Muscle of leg (tissue), 11 donors: ENCODE measurements around the gene IFNLR1. TPM values are rescaled to one million over a fixed set of nuclear protein-coding genes. Genes with fewer than 3 reads are reported as not detected.
A peak's percentile ranks its signal among the peaks of the same experiment; 100 is the strongest.

Experiments
- DNase-seq: peaks from one replicate; pipeline ENCODE4 v3.0.0; 2013
- H3K27ac ChIP-seq: one replicate; pipeline ENCODE4 v1.5.1; 2013; ENCODE audit warnings: mild to moderate bottlenecking, low read length, control low read depth
- H3K27me3 ChIP-seq: one replicate; pipeline ENCODE4 v1.6.1; 2013; ENCODE audit warnings: low read length; ENCODE audit not compliant: control insufficient read depth, insufficient read depth
- H3K36me3 ChIP-seq: one replicate; pipeline ENCODE4 v1.6.1; 2013; ENCODE audit warnings: low read length; ENCODE audit not compliant: control insufficient read depth, insufficient read depth
- H3K4me1 ChIP-seq: one replicate; pipeline ENCODE4 v1.6.1; 2013; ENCODE audit warnings: low read length; ENCODE audit not compliant: control insufficient read depth, insufficient read depth
- H3K4me3 ChIP-seq: one replicate; pipeline ENCODE4 v1.5.1; 2013; ENCODE audit warnings: low read length, control low read depth
- H3K9me3 ChIP-seq: replicated peaks from 2 replicates; pipeline ENCODE4 v1.6.1; 2013; ENCODE audit warnings: low read depth, low read length; ENCODE audit not compliant: control insufficient read depth
- WGBS: methylation state at CpG from one replicate; pipeline ENCODE4 v1.1.5; 2013; ENCODE audit warnings: missing lambda C conversion rate; ENCODE audit not compliant: insufficient coverage; 5-methylcytosine and 5-hydroxymethylcytosine counted together
- polyA plus RNA-seq, 8 donors: library from polyadenylated mRNA; unstranded; fragments of 120-200 nt; gene quantifications; one replicate each; pipeline versions ENCODE4 v1.2.1 to v1.2.3, GENCODE V29; 2013; ENCODE audit warnings: inconsistent platforms in 1 of 8, low replicate concordance in 1 of 8; ENCODE audit not compliant: insufficient read length in 8 of 8, insufficient read depth in 1 of 8
- total RNA-seq: library from RNA; stranded (reverse); fragments of 120-200 nt; gene quantifications from one replicate; pipeline ENCODE4 v1.2.4, GENCODE V29; 2013

Gene IFNLR1
- total and polyA plus RNA-seq, 9 donors = 0.04 to 1.1 (median 0.17) TPM; not detected in 1

DNA sequence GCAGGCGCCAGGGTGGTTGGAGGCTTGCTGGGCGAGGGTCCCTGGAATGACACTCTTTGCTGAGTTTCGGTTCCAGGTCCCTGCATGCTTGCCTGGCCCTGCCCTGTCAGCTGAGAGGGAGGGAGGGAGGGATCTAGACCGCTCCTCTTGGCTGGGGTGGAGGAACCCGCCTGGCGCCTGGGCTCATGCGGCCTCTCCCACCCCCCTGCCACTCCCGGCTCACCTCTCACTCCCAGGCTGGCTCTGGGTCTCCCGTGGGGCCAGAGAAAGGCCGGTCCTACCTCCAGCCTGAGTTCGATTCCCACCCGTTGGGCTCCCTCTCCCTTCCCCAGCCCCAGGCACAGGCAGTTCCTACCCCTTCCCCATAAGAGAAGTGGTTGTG is 19.0 kb upstream of the IFNLR1 start:
- WGBS = 40% methylated on average over 5 of the region's 12 CpGs
- H3K27ac ChIP-seq = no peak overlapping the region
- no peaks in the 10 kb centered on the region for H3K9me3 ChIP-seq
- no peaks in the 10 kb centered on the region for H3K36me3 ChIP-seq
- DNase-seq = no peak
- H3K4me3 ChIP-seq = no peak overlapping the region
- no peaks in the 10 kb centered on the region for H3K27me3 ChIP-seq
- no peaks in the 10 kb centered on the region for H3K4me1 ChIP-seq

DNA sequence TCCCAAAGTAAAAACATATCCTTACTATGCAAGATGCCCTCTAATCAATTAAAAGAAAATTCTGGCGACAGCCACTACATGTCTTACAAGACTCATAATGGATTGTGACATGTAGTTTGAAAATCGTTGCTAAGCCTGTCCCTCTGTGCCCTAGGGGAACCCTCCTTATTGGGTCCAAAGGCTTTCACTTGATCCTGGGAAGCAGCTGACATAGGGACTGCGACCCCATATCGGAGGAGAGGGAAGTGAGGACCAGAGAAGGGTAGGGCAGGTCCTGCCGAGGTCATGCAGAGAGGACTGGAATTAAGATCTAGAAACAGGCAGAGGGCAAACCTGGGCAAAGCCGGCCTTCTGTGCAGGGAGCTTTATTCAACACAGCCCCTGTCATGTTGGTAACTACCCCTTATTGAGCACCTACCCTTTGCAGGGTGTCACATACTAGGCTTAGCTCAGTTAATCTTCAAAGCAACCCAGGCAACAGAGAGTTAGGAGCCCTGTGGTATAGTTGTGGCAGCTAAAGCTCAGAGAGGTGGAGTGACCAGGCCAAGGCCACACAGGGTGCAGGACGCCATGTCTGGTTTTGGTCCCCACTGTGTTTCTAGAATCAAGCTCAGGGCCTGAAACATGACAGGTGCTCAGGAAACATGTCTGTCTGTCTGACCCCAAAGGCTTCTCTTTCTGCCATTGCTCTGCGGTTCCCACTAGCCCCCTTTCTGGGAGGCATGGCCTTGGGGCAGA is 18.4 kb upstream of the IFNLR1 start:
- 80% methylated on average over 4 of the region's 8 CpGs for WGBS
- no peaks in the 10 kb centered on the region for H3K27me3 ChIP-seq
- no peak overlapping the region for H3K27ac ChIP-seq
- H3K4me1 ChIP-seq = no peaks in the 10 kb centered on the region
- H3K9me3 ChIP-seq = no peaks in the 10 kb centered on the region
- H3K36me3 ChIP-seq = no peaks in the 10 kb centered on the region
- H3K4me3 ChIP-seq = no peak overlapping the region
- DNase-seq = no peak

DNA sequence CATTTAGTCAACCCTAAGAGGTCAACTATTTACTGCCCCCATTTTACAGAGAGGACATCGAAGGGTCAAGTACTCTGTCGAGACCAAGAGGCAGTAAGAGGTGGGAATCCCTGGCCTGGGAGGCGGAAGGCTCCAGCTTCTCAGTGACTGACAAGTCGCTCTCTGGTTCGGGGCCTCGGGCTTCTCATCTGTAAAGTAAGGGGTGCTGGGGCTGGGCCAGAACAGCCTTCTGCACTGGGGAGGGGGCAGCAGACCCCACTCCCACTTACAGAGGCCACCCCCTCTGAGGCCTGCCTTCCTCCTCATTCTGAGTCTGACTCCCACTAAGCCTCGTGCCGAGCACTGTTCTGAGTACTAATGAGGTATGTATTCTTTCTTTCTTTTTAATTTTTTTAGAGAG is 17.0 kb upstream of the IFNLR1 start:
- Histone ChIP-seq H3K4me1 (peaks cover 2% of the 10 kb centered on the region), H3K4me3 (no peak overlapping the region), H3K27me3 (no peaks in the 10 kb centered on the region), H3K9me3 (no peaks in the 10 kb centered on the region), H3K36me3 (no peaks in the 10 kb centered on the region), H3K27ac (no peak overlapping the region)
- 100% methylated on average over 1 of the region's 8 CpGs for WGBS
- no peak for DNase-seq

DNA sequence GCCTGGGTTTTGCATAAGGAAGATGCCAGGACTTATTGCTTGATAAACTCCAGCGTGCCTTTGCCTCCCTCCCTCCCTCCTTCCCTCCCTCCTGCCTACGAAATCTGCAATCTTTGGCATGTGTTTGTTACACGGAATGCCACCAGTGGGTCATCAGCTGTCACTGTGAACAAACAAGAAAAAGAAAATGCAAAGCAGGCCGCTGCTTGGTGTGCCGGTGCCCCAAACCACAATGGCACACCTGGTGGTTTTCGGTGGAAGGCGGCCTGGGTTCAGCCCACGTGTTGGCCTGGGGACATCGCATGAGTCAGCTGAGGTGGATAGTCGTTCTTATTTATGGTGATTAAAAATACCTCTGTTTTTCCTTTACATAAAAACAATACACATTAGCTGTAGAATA is 16.3 kb upstream of the IFNLR1 start:
- H3K36me3 ChIP-seq = no peaks in the 10 kb centered on the region
- no peaks in the 10 kb centered on the region for H3K9me3 ChIP-seq
- peaks cover 2% of the 10 kb centered on the region for H3K4me1 ChIP-seq
- H3K4me3 ChIP-seq = no peak overlapping the region
- no peaks in the 10 kb centered on the region for H3K27me3 ChIP-seq
- no peak for DNase-seq
- WGBS = 42% methylated on average over 3 of the region's 10 CpGs
- no peak overlapping the region for H3K27ac ChIP-seq

DNA sequence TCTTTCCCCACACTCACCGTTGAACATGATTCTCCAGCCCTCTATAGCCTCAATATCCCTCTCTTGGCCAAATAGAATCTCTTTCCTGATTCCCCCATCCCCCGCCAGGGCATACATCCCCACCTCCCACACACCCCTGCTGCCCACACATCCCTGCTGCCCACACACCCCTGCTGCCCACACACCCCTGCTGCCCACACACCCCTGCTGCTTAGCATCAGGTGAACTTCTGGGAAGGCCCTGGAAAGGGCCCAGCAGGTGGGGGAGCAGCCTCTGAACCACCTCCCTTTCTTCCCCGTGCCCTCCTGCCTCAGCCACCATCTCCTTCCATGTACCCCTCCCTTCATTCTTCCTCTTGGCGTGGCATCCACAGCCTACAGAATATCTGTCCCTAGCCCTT is 15.9 kb upstream of the IFNLR1 start:
- H3K36me3 ChIP-seq = no peaks in the 10 kb centered on the region
- H3K27me3 ChIP-seq = no peaks in the 10 kb centered on the region
- WGBS = 75% methylated on average over 4 of the region's 4 CpGs
- DNase-seq = no peak
- H3K4me3 ChIP-seq = no peak overlapping the region
- H3K9me3 ChIP-seq = no peaks in the 10 kb centered on the region
- H3K4me1 ChIP-seq = peaks cover 2% of the 10 kb centered on the region
- no peak overlapping the region for H3K27ac ChIP-seq

DNA sequence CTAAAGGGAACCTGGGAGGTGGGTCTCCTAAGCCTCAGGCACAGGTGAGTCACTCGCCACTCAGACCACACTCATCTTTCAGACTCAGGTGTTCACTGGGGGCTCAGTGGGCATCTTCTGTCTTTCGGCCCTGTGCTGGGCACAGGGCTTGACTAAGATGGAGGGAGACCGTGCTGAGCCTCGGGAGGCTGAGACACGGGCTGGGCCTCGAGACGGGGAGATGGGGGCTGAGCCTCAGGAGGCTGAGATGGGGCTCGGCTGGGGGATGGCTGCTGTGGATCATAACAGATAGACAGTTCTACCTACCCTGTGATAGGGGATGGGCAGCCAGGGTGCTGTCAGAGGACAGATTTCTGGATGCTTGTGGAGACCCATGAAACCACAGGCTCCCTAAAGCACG is 15.5 kb upstream of the IFNLR1 start:
- Histone ChIP-seq H3K27me3 (no peaks in the 10 kb centered on the region), H3K27ac (no peak overlapping the region), H3K36me3 (no peaks in the 10 kb centered on the region), H3K9me3 (no peaks in the 10 kb centered on the region), H3K4me1 (peaks cover 2% of the 10 kb centered on the region), H3K4me3 (no peak overlapping the region)
- 82% methylated on average over 9 of the region's 9 CpGs for WGBS
- no peak for DNase-seq

DNA sequence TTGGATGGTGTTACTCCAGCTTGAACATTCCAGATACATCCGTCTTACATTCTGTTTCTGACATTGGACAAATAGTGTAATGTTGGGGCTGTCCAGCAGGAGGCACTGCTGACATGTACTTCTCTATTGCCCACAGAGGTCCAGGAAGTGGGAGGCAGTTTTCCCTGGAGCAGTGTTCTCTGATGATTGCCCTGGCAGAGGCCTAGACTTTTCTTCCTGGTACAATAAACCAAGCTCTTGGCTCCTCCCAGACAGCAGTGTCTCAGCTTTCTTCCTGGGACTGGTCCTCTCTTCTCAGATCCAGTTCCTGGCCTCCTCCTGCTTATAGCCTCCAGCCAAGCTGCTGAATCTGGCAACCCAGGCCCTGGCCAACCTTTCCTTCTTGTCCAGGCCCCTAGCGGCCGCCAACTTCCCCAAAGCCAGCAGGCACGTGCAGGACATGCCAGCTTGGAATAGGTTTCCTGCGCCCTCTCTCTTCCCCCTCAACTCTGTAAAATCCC is 14.9 kb upstream of the IFNLR1 start:
- Histone ChIP-seq H3K27ac (no peak overlapping the region), H3K4me3 (no peak overlapping the region), H3K4me1 (peaks cover 2% of the 10 kb centered on the region), H3K27me3 (no peaks in the 10 kb centered on the region), H3K9me3 (no peaks in the 10 kb centered on the region), H3K36me3 (no peaks in the 10 kb centered on the region)
- peak; percentile 72 for DNase-seq
- WGBS = 24% methylated on average over 2 of the region's 5 CpGs

DNA sequence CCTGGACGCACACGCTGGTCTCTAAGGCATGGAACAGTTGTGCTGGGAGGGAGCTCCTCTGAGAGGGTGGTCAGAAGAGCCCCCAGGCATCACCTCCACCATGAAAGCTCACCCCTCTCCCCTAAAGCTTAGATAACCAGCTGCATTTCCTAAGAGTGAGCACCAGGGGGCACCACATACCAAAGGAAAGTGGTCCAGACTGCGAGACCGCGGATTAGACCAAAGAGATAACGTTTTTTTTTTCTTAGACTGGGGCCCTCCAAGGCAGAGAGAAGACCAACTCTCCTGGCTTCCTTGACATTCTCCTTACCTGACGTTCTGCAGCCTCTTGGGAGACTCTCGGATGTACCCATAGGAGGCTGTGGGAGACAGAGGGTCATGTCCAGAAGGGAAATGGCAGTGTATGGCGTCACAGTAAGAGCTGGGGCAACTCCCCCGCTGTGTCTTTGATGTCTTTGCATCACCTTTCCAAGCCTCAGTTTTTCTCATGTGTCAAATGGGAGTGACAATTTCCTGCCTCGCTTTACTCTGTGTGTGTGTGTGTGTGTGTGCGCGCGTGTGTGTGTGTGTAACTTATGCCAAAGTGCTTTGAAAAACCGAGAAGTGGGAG is 12.3 kb upstream of the IFNLR1 start:
- Histone ChIP-seq H3K4me3 (no peak overlapping the region), H3K4me1 (peaks cover 2% of the 10 kb centered on the region), H3K27ac (no peak overlapping the region), H3K9me3 (no peaks in the 10 kb centered on the region), H3K36me3 (no peaks in the 10 kb centered on the region), H3K27me3 (no peaks in the 10 kb centered on the region)
- peak; percentile 62 for DNase-seq
- 16% methylated on average over 5 of the region's 15 CpGs for WGBS

DNA sequence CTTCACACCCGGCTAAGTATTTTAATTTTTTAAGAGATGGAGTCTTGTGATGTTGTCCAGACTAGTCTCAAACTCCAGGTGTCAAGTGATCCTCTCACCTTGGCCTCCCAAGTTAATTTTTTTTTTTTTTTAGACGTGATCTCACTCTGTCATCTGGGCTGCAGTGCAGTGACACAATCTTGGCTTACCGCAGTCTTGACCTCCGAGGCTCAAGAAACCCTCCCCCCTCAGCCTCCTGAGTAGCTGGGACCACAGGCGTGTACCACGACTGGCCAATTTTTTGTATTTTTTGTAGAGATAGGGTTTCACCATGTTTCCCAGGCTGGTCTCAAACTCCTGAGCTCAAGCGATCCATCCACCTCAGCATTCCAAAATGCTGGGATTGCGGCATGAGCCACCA is 11.7 kb upstream of the IFNLR1 start:
- no peak for DNase-seq
- H3K27me3 ChIP-seq = no peaks in the 10 kb centered on the region
- no peak overlapping the region for H3K27ac ChIP-seq
- H3K4me3 ChIP-seq = no peak overlapping the region
- 55% methylated on average over 2 of the region's 8 CpGs for WGBS
- H3K9me3 ChIP-seq = no peaks in the 10 kb centered on the region
- H3K36me3 ChIP-seq = no peaks in the 10 kb centered on the region
- peaks cover 2% of the 10 kb centered on the region for H3K4me1 ChIP-seq

DNA sequence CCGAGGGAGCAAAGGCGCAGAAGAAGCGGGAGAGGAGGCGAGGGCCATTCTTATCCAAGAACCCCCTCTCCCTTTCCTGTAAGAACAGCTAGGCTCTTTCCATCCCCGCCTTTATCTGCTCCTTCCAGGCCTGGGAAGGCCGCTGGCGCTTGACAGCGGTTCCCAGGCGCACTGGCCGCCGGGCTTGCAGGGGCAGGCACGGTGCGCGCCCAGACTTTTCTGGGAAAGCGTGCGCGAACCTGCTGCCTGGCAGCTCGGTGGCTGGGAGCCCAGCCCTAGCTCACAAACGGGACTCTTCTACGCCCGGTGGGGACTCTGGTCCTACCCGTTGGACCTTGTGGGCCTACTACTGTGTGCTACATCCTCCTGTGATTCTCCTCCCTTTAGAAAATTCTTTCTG is 8.8 kb upstream of the IFNLR1 start:
- peaks cover 2% of the 10 kb centered on the region for H3K27me3 ChIP-seq
- H3K4me3 ChIP-seq = no peak overlapping the region
- no peak for DNase-seq
- H3K9me3 ChIP-seq = no peaks in the 10 kb centered on the region
- H3K36me3 ChIP-seq = no peaks in the 10 kb centered on the region
- H3K4me1 ChIP-seq = peaks cover 9% of the 10 kb centered on the region
- H3K27ac ChIP-seq = no peak overlapping the region
- 51% methylated on average over 18 of the region's 22 CpGs for WGBS
